HCT116 (cell line): ENCODE measurements around the gene SOAT2. TPM values are rescaled to one million over a fixed set of nuclear protein-coding genes. Genes with fewer than 3 reads are reported as not detected.

Experiments used
- ATAC-seq: fragments of 200-7000 bp; cut with Tn5 transposase; 2 replicates; pipeline ENCODE4 v1.9.1; 2020; ENCODE audit warnings: mild to moderate bottlenecking, moderate library complexity
- BruUV-seq: library from RNA; stranded (reverse); fragments of 400-500 nt; replicated peaks from 2 replicates; lab custom pipeline; 2021; lab: Mats Ljungman, UMichigan
- CTCF ChIA-PET: fragments of 300-600 bp; sonication (Branson Sonifier 250); formaldehyde crosslinking; loops from one replicate; lab custom pipeline; 2021; ENCODE audit warnings: antibody characterized with exemption; lab: Charles Lee
- POLR2A ChIA-PET: fragments of 300-600, 350-600 bp; sonication (Branson Sonifier 250); formaldehyde crosslinking; loops from one replicate; lab custom pipeline; 2021; ENCODE audit warnings: antibody characterized with exemption; lab: Charles Lee
- RAD21 ChIA-PET, 2 experiments: fragments of 300-600 bp; sonication (Branson Sonifier 250); formaldehyde crosslinking; loops; one replicate each; lab custom pipeline; 2023; ENCODE audit warnings: low total read pairs in 2 of 2; ENCODE audit not compliant: uncharacterized antibody in 2 of 2, unreplicated experiment in 2 of 2, low non-redundant PET in 1 of 2; lab: Charles Lee
- DNase-seq: peaks from one replicate; pipeline ENCODE4 v3.0.0-alpha.2; 2010; ENCODE audit warnings: low read depth, low spot score
- H2AFZ ChIP-seq: fragments of 200-600 bp; shearing (Covaris generic), sonication (generic); 2 replicates; pipeline ENCODE4 v1.6.1; 2017; ENCODE audit warnings: low read depth, mixed run types, mixed read lengths, antibody characterized with exemption, low read length; ENCODE audit not compliant: poor library complexity, severe bottlenecking
- H3K27ac ChIP-seq: 2 replicates; pipeline ENCODE4 v1.5.1; 2012; ENCODE audit warnings: low read depth, low read length
- H3K27me3 ChIP-seq: fragments of 200-600 bp; sonication (generic); 2 replicates; pipeline ENCODE4 v1.6.1; 2016; ENCODE audit warnings: mixed run types, low read length, mixed read lengths; ENCODE audit not compliant: insufficient read depth
- H3K36me3 ChIP-seq, 2 experiments: fragments of 200-500 bp in 1 of 2; fragments of 200-600 bp in 1 of 2; sonication (Bioruptor generic) in 1 of 2; sonication (generic) in 1 of 2; 2 replicates each; pipeline versions ENCODE4 v1.5.1 to v1.6.1; 2014 to 2016; ENCODE audit warnings: low read length in 2 of 2, inconsistent platforms in 1 of 2, mixed read lengths in 1 of 2, mixed run types in 1 of 2; ENCODE audit not compliant: insufficient read depth in 2 of 2, control insufficient read depth in 1 of 2
- H3K4me1 ChIP-seq, 2 experiments: fragments of 200-600 bp in 1 of 2; sonication (generic) in 1 of 2; 2 replicates each; pipeline versions ENCODE4 v1.5.1 to v1.6.1; 2012 to 2017; ENCODE audit warnings: low read length in 2 of 2, inconsistent platforms in 1 of 2, mild to moderate bottlenecking in 1 of 2, mixed read lengths in 1 of 2, mixed run types in 1 of 2, moderate library complexity in 1 of 2; ENCODE audit not compliant: insufficient read depth in 2 of 2, control insufficient read depth in 1 of 2
- H3K4me2 ChIP-seq: fragments of 200-600 bp; sonication (generic); 2 replicates; pipeline ENCODE4 v1.6.1; 2017; ENCODE audit warnings: mixed run types, low read length, mixed read lengths
- H3K4me3 ChIP-seq, 2 experiments: fragments of 200-600 bp in 1 of 2; sonication (generic) in 1 of 2; replicated peaks in 1 of 2; 2 replicates each; pipeline ENCODE4 v1.5.1; 2011 to 2016; ENCODE audit warnings: low read length in 2 of 2, control low read depth in 1 of 2, low read depth in 1 of 2, mild to moderate bottlenecking in 1 of 2, mixed read lengths in 1 of 2, mixed run types in 1 of 2
- H3K79me2 ChIP-seq: fragments of 200-600 bp; sonication (generic); 2 replicates; pipeline ENCODE4 v1.6.1; 2017; ENCODE audit warnings: mild to moderate bottlenecking, mixed run types, low read length, moderate library complexity, mixed read lengths; ENCODE audit not compliant: insufficient read depth
- H3K9ac ChIP-seq: fragments of 200-600 bp; sonication (generic); 2 replicates; pipeline ENCODE4 v1.6.1; 2016; ENCODE audit warnings: low read length, mixed read lengths
- H3K9me2 ChIP-seq: fragments of 200-600 bp; sonication (generic), shearing (Covaris generic); 2 replicates; pipeline ENCODE4 v1.6.1; 2017; ENCODE audit warnings: mixed run types, mild to moderate bottlenecking, moderate library complexity; ENCODE audit not compliant: insufficient read depth
- H3K9me3 ChIP-seq, 2 experiments: fragments of 200-500 bp in 1 of 2; fragments of 200-600 bp in 1 of 2; sonication (Bioruptor generic) in 1 of 2; sonication (generic) in 1 of 2; 2 replicates each; pipeline ENCODE4 v1.6.1; 2014 to 2017; ENCODE audit warnings: low read length in 2 of 2, mixed read lengths in 2 of 2, inconsistent platforms in 1 of 2, low read depth in 1 of 2, mild to moderate bottlenecking in 1 of 2, mixed run types in 1 of 2, moderate library complexity in 1 of 2; ENCODE audit not compliant: control insufficient read depth in 1 of 2, insufficient read depth in 1 of 2
- H4K20me1 ChIP-seq: fragments of 200-600 bp; sonication (generic), shearing (Covaris generic); 2 replicates; pipeline ENCODE4 v1.6.1; 2017; ENCODE audit warnings: mixed run types, mild to moderate bottlenecking, moderate library complexity; ENCODE audit not compliant: insufficient read depth
- ELF1 ChIP-seq: IDR thresholded peaks from 2 replicates; pipeline ENCODE4 v1.6.1; 2012; ENCODE audit warnings: low read depth, borderline replicate concordance
- EZH2phosphoT487 ChIP-seq: fragments of 200-600 bp; IDR thresholded peaks from 2 replicates; pipeline ENCODE4 v1.6.1; 2018; ENCODE audit warnings: antibody characterized with exemption, borderline replicate concordance
- POLR2A ChIP-seq: IDR thresholded peaks from 2 replicates; pipeline ENCODE4 v1.7.0; 2011; ENCODE audit warnings: borderline replicate concordance; ENCODE audit not compliant: insufficient read depth, insufficient read length; ENCODE audit errors: extremely low read depth
- SP1 ChIP-seq: IDR thresholded peaks from 2 replicates; pipeline ENCODE4 v1.6.1; 2012; ENCODE audit warnings: low read depth
- TCF7L2 ChIP-seq: IDR thresholded peaks from 2 replicates; pipeline ENCODE4 v1.7.0; 2011; ENCODE audit warnings: borderline replicate concordance, inconsistent platforms; ENCODE audit not compliant: insufficient read depth, insufficient read length; ENCODE audit errors: extremely low read depth
- ZFX ChIP-seq: fragments of 450-650 bp; IDR thresholded peaks from 2 replicates; pipeline ENCODE4 v1.6.1; 2017
- ZNF274 ChIP-seq: fragments of 200-500 bp; sonication (Bioruptor generic); IDR thresholded peaks from 2 replicates; pipeline ENCODE4 v1.6.1; 2014; ENCODE audit warnings: mild to moderate bottlenecking, low read depth, low read length, inconsistent platforms
- intact Hi-C: fragments of 100-400 bp; cut with micrococcal nuclease; formaldehyde crosslinking; loops from 2 replicates; pipeline ENCODE4 v1.10.0; 2022
- total RNA-seq: library from RNA; stranded (reverse); gene quantifications from one replicate; pipeline ENCODE4 v1.2.1, GENCODE V29; 2021; ENCODE audit not compliant: unreplicated experiment
- TF ChIP-seq, protein P1 (sequence below): IDR thresholded peaks from 2 replicates; pipeline ENCODE4 v1.6.1; 2012
- TF ChIP-seq, protein P2 (sequence below): IDR thresholded peaks from 2 replicates; pipeline ENCODE4 v1.6.1; 2011; ENCODE audit warnings: mild to moderate bottlenecking, low read length, moderate library complexity; ENCODE audit not compliant: insufficient replicate concordance; ENCODE audit errors: extremely low read depth

The SOAT2 gene
- total RNA-seq, 1 experiment from 2014 or later, result 0.17 TPM

GRCh38 chr12:53171725-53172329 is 68.5 kb downstream of the SOAT2 start:
- ATAC-seq (no peak), DNase-seq (no peak)
- ChIA-PET POLR2A (no interaction called here), CTCF (interaction anchor here (1.3 to 2.0 kb wide), 3 partner anchors 12 to 118 kb away, joined by 3 to 9 read pairs (median 7); no protein-coding TSS in a partner anchor), RAD21 (no interaction called here)
- Histone ChIP-seq H3K9me2 (no peaks in the 10 kb centered on the region), H3K9me3 (no peaks in the 10 kb centered on the region), H3K4me2 (peak overlapping the region; percentile 49), H3K4me1 (peaks cover 21 to 45% of the 10 kb centered on the region in 2 experiments; a peak in 3 of 4 replicates), H3K79me2 (no peaks in the 10 kb centered on the region), H3K36me3 (no peaks in the 10 kb centered on the region), H2AFZ (no peak overlapping the region), H3K27me3 (no peaks in the 10 kb centered on the region), H3K4me3 (no peak overlapping the region), H3K27ac (no peak overlapping the region), H3K9ac (no peak overlapping the region), H4K20me1 (no peaks in the 10 kb centered on the region)
- no TSS peak for BruUV-seq
- intact Hi-C loops, result no loop called here
- no peak for TF ChIP-seq ZFX
- TF ChIP-seq, protein P1, sequence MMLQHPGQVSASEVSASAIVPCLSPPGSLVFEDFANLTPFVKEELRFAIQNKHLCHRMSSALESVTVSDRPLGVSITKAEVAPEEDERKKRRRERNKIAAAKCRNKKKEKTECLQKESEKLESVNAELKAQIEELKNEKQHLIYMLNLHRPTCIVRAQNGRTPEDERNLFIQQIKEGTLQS, result no peak
- no peak for TF ChIP-seq EZH2phosphoT487
- peak; percentile 64 for TF ChIP-seq TCF7L2

DNA sequence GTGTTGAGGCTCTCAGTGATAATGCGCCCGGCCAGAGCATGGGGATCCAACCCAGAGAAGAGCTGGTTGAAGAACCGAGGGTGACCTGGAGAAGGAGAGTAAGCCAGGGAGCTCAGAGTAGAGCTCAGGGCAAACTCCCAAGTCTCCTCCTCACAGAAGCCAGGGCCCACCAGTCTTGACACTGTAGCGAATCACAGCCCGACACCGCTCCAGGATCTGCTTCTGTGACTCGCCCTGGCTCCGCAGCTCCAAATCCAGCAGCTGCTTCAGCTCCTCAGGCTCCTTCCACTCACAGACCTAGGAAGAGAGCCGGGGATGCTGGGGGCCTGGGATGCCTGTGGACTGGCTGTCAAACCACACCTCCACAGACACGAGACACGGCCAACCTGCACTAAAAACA is 69.1 kb downstream of the SOAT2 start:
- no TSS peak for BruUV-seq
- Histone ChIP-seq H3K9me2 (no peaks in the 10 kb centered on the region), H3K36me3 (no peaks in the 10 kb centered on the region), H4K20me1 (no peaks in the 10 kb centered on the region), H3K4me2 (no peak overlapping the region; the same call in 1 of the 2 replicates), H3K27ac (no peak overlapping the region), H2AFZ (no peak overlapping the region), H3K79me2 (no peaks in the 10 kb centered on the region), H3K4me1 (peaks cover 21 to 45% of the 10 kb centered on the region in 2 experiments; a peak in 3 of 4 replicates), H3K9ac (no peak overlapping the region), H3K4me3 (no peak overlapping the region), H3K27me3 (no peaks in the 10 kb centered on the region), H3K9me3 (no peaks in the 10 kb centered on the region)
- POLR2A ChIA-PET, result no interaction called here
- RAD21 ChIA-PET, result no interaction called here
- DNase-seq, result no peak
- CTCF ChIA-PET, result interaction anchor here (1.3 to 2.0 kb wide), 2 partner anchors 13 to 118 kb away, joined by 3 to 7 read pairs; no protein-coding TSS in a partner anchor
- TF ChIP-seq, protein P2, sequence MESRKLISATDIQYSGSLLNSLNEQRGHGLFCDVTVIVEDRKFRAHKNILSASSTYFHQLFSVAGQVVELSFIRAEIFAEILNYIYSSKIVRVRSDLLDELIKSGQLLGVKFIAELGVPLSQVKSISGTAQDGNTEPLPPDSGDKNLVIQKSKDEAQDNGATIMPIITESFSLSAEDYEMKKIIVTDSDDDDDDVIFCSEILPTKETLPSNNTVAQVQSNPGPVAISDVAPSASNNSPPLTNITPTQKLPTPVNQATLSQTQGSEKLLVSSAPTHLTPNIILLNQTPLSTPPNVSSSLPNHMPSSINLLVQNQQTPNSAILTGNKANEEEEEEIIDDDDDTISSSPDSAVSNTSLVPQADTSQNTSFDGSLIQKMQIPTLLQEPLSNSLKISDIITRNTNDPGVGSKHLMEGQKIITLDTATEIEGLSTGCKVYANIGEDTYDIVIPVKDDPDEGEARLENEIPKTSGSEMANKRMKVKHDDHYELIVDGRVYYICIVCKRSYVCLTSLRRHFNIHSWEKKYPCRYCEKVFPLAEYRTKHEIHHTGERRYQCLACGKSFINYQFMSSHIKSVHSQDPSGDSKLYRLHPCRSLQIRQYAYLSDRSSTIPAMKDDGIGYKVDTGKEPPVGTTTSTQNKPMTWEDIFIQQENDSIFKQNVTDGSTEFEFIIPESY, result no peak
- TF ChIP-seq, protein P1, result no peak
- TF ChIP-seq ELF1, result no peak
- no peak for TF ChIP-seq EZH2phosphoT487
- no peak for TF ChIP-seq POLR2A
- TF ChIP-seq ZNF274, result no peak
- no peak for TF ChIP-seq SP1
- intact Hi-C loops, result no loop called here
- ATAC-seq, result no peak
